NB4 (cell line): ENCODE measurements around the gene NCOR1.

ENCODE experiments used
- DNase-seq: peaks from one replicate; pipeline ENCODE4 v3.0.0; 2010; ENCODE audit warnings: low read depth
- H3K4me3 ChIP-seq: one replicate; pipeline ENCODE4 v1.5.1; 2011; ENCODE audit warnings: mild to moderate bottlenecking, low read depth, low read length, moderate library complexity
- CTCF ChIP-seq: IDR thresholded peaks from one replicate; pipeline ENCODE4 v1.5.1; 2012; ENCODE audit warnings: low read depth, low read length
- MAX ChIP-seq: IDR thresholded peaks from 2 replicates; pipeline ENCODE4 v1.6.1; 2011; ENCODE audit warnings: low read depth, low read length
- MYC ChIP-seq: IDR thresholded peaks from 2 replicates; pipeline ENCODE4 v1.6.1; 2011; ENCODE audit warnings: low read depth, low read length
- POLR2A ChIP-seq: IDR thresholded peaks from 2 replicates; pipeline ENCODE4 v1.6.1; 2011; ENCODE audit warnings: mild to moderate bottlenecking; ENCODE audit not compliant: insufficient read length; ENCODE audit errors: extremely low read depth

The NCOR1 gene

DNA sequence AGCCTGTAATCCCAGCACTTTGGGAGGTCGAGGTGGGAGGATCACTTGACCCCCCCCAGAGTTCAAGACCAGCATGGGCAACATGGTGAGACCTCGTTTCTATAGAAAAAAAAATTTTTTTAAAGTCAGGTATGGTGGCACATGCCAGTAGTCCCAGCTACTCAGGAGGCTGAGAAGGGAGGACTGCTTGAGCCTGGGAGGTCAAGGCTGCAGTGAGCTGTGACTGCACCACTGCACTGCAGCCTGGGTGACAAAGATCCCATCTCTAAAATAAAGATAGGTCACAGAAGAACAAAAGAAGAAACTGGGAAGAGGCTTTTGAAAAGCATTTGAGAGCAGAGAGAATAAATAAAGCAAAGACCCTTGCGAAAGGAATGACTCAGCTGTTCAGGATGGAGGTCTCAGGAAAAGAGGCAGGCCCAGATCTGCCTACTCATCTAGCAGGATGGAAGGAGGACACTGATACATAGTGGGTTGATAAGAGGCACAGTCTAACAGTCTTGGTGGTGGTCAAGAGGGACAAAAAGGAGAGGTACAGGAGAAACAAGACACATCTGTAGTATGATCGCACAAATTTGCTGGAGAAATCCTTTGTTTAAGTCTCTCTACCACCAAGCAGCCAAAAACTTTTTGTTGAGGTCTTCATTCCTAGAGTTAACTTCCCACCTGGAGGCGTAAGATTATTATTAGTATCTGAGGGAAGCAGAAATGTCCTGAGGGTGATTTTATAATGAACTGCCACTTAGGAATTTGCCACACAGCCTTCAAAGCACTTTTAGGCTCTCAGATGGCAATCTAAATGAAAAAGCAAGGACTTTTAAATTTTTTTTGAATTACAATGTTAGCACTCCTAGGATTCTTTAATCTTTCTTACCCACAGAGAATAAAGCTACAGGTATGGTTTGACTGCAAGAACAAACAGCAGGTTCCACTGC lies 233.4 kb downstream of the NCOR1 start:
- TF ChIP-seq CTCF (no peak), POLR2A (no peak), MYC (no peak), MAX (no peak)
- H3K4me3 ChIP-seq, result no peak overlapping the region
- DNase-seq, result peak; percentile 84

GRCh38 chr17:15981208-15981607 lies 234.1 kb downstream of the NCOR1 start:
- DNase-seq, result peak; percentile 66
- no peak for TF ChIP-seq MAX
- H3K4me3 ChIP-seq, result no peak overlapping the region
